Adipocyte (in vitro differentiated cells): ENCODE results near the gene CYP26B1.

Source experiments
- DNase-seq: peaks from one replicate; pipeline ENCODE4 v3.0.0-alpha.2; 2015; ENCODE audit warnings: low read depth
- H3K27me3 ChIP-seq: replicated peaks from 2 replicates; pipeline ENCODE4 v1.7.0; 2013; ENCODE audit warnings: mild to moderate bottlenecking, low read length, moderate library complexity; ENCODE audit not compliant: control insufficient read depth, insufficient read depth
- H3K36me3 ChIP-seq: 2 replicates; pipeline ENCODE4 v1.7.0; 2013; ENCODE audit warnings: low read length, mild to moderate bottlenecking, moderate library complexity; ENCODE audit not compliant: control insufficient read depth, insufficient read depth, severe bottlenecking
- H3K4me1 ChIP-seq: 2 replicates; pipeline ENCODE4 v1.7.0; 2013; ENCODE audit warnings: mild to moderate bottlenecking, low read length, moderate library complexity; ENCODE audit not compliant: control insufficient read depth, insufficient read depth
- H3K4me3 ChIP-seq: 2 replicates; pipeline ENCODE4 v1.7.0; 2013; ENCODE audit warnings: mild to moderate bottlenecking, low read length, moderate library complexity
- H3K9ac ChIP-seq: 2 replicates; pipeline ENCODE4 v1.7.0; 2013; ENCODE audit warnings: mild to moderate bottlenecking, low read length, moderate library complexity
- H3K9me3 ChIP-seq: 2 replicates; pipeline ENCODE4 v1.7.0; 2013; ENCODE audit warnings: mild to moderate bottlenecking, low read length, moderate library complexity; ENCODE audit not compliant: control insufficient read depth

The CYP26B1 gene, protein sequence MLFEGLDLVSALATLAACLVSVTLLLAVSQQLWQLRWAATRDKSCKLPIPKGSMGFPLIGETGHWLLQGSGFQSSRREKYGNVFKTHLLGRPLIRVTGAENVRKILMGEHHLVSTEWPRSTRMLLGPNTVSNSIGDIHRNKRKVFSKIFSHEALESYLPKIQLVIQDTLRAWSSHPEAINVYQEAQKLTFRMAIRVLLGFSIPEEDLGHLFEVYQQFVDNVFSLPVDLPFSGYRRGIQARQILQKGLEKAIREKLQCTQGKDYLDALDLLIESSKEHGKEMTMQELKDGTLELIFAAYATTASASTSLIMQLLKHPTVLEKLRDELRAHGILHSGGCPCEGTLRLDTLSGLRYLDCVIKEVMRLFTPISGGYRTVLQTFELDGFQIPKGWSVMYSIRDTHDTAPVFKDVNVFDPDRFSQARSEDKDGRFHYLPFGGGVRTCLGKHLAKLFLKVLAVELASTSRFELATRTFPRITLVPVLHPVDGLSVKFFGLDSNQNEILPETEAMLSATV

DNA sequence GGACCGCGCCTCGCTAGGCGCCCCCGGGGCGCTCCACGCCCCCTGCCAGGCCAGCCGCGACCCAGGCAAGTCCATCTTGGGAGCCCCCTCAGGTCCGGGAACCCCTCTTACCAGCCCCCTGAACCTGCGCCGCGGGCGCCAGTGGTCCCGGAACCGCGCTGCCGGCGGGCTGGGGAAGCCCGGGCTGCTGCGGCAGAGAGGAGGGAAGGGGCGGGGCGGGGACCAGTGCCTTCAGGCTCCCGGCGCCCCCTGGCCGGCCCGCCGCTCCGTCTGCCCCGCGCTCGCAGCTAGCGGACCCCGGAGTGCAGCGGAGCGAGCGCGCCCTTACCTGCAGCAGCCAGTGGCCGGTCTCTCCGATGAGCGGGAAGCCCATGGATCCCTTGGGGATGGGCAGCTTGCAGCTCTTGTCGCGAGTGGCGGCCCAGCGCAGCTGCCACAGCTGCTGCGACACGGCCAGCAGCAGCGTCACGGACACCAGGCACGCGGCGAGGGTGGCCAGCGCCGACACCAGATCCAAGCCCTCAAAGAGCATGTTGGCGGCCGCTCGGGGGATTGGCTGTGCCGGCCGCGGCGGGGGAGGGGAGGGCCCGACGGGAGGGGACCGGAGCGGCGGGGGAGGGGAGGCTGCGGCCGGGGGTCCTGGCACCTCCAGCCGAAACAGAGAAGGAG lies at the start of gene CYP26B1:
Gene CYP26B1, minus strand, starts transcription at position 560 of the 669 bp plus-strand sequence. Its CDS starts 28 bp downstream, at position 532.
- Histone ChIP-seq H3K4me1 (peaks cover 33% of the 10 kb centered on the region), H3K4me3 (peak within 1 kb of the TSS; percentile 83), H3K27me3 (peaks cover 9% of the 10 kb centered on the region), H3K9me3 (no peaks in the 10 kb centered on the region), H3K9ac (peak within 1 kb of the TSS; percentile 79), H3K36me3 (no peaks in the 10 kb centered on the region)
- DNase-seq: peak; percentile 46

DNA sequence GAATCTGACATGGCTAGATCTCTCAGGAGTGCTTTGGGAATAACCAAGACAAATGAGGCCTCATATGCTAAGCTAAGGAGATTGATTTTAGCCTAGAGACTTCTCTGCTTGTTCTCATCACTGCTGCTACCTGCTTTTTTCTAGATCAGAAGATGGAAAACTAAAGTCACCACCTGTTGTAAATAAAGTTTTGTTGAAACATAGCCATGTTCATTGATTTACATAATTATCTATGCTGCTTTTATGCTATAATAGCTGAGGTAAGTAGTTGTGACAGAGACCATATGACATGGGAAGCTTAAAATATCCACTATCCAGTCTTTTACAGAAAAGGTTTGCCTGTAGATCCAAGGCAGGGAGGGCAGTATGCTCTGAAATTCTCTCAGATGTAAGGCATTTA lies 46.1 kb upstream of the CYP26B1 start:
- H3K27me3 ChIP-seq: no peaks in the 10 kb centered on the region
- no peak for DNase-seq
- no peaks in the 10 kb centered on the region for H3K9me3 ChIP-seq
- H3K36me3 ChIP-seq: no peaks in the 10 kb centered on the region
- H3K9ac ChIP-seq: no peak overlapping the region
- peaks cover 16% of the 10 kb centered on the region for H3K4me1 ChIP-seq
- H3K4me3 ChIP-seq: no peak overlapping the region

DNA sequence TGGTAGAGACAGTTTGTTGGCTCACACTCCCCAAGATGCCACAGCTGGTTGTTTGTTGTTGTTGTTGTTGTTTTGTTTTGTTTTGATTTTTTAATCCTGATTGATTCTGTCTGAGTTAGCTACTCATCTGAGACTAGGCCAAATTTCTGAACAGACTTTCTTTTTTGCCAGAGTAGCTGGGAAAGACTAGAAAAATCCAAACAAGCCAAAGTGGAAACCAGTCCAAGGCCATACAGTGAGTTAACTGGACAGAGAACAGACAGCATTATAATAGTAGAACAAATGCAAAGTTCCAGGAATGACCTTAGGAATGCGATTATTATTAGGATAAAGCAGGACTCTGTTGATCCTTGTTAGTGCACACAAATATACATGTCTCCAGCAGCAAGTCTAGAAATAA lies 43.8 kb upstream of the CYP26B1 start:
- Histone ChIP-seq H3K27me3 (no peaks in the 10 kb centered on the region), H3K9me3 (peaks cover 9% of the 10 kb centered on the region), H3K36me3 (no peaks in the 10 kb centered on the region), H3K4me3 (no peak overlapping the region), H3K4me1 (peaks cover 8% of the 10 kb centered on the region), H3K9ac (no peak overlapping the region)
- DNase-seq: no peak

DNA sequence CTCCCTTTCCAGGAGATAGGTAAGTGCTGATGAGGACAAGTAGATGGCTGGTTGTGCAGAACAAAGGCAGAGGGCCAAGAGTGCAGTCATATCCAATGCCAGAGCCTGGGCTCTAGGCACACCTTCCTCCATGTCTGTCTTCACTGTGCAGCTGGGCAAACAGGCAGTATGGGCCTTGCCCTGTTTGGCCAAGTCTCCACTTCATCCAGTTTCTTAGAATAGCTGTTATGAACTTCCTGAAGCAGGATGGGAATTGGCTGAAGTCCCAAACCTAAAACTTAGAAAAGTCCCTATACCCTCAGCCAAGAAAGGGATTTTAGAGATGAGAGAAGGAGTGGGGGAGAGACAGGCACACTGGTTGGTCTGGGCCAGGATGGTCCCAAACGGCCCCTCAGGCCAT lies 37.5 kb upstream of the CYP26B1 start:
- Histone ChIP-seq H3K9me3 (peaks cover 9% of the 10 kb centered on the region), H3K4me3 (no peak overlapping the region), H3K9ac (no peak overlapping the region), H3K4me1 (peaks cover 9% of the 10 kb centered on the region), H3K27me3 (no peaks in the 10 kb centered on the region), H3K36me3 (no peaks in the 10 kb centered on the region)
- DNase-seq: no peak

DNA sequence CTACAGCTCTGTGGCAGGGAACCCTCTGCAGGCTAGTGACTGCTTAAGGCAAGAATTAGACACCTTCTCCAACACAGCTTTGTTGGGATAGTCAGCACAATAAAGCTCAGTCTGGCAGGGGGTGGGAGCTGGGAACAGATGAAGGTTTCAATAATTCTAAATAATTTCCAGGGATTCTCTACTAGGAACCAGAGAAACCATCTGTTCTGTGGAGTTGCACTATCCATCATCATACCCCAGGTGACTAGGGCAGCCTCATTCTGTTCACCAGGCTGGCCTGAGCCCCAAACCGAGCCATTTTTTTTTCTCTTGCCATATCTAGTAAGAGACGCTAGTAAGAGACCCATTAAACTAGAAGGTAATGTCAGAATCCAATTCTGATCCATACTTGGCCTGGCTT lies 35.8 kb upstream of the CYP26B1 start:
- no peak overlapping the region for H3K9ac ChIP-seq
- no peak for DNase-seq
- peaks cover 9% of the 10 kb centered on the region for H3K9me3 ChIP-seq
- H3K27me3 ChIP-seq: no peaks in the 10 kb centered on the region
- H3K4me3 ChIP-seq: no peak overlapping the region
- H3K36me3 ChIP-seq: peaks cover 5% of the 10 kb centered on the region
- H3K4me1 ChIP-seq: peaks cover 9% of the 10 kb centered on the region

DNA sequence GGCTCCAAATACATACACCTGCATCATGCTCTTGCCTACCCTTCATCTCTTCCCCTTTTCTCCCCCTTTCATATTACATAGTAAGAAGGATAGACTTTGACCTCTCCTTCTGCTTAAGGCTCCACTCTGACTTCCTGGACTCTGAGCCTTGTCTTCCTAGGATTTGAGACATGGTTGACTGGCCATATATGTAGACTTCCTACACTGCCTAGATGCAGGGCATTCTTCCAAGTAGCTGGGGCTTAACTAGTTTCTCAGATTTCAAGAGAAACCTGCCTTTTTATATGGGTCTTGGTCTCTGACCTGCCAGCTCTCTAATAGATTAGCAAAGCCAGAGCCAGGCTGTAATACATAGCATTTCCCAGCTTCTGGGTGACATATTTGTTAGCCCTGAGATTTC lies 35.4 kb upstream of the CYP26B1 start:
- no peak for DNase-seq
- Histone ChIP-seq H3K9me3 (peaks cover 9% of the 10 kb centered on the region), H3K4me3 (no peak overlapping the region), H3K27me3 (no peaks in the 10 kb centered on the region), H3K36me3 (peaks cover 9% of the 10 kb centered on the region), H3K9ac (no peak overlapping the region), H3K4me1 (peaks cover 9% of the 10 kb centered on the region)

DNA sequence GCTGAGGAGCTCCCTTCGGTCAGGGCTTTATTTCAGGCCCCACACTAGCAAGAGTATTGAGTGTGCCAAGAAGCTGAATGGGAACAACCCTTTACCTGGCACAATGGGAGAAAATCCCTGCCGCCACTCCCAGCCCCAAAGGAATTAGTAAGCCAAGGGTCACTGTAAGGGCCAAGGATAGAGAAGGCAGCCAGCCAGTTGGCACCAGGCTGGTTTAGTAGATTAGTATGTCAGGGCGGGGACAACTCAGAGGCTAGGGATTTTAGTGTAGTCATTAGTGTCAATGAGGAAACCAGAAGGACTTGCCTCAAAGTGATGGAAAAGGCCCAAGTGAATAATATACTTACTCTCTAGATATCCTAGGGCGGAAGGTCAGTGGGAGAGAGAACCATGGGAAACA lies 34.9 kb upstream of the CYP26B1 start:
- Histone ChIP-seq H3K9me3 (peaks cover 6% of the 10 kb centered on the region), H3K36me3 (peaks cover 14% of the 10 kb centered on the region), H3K27me3 (no peaks in the 10 kb centered on the region), H3K9ac (no peak overlapping the region), H3K4me1 (peaks cover 9% of the 10 kb centered on the region), H3K4me3 (no peak overlapping the region)
- DNase-seq: no peak

DNA sequence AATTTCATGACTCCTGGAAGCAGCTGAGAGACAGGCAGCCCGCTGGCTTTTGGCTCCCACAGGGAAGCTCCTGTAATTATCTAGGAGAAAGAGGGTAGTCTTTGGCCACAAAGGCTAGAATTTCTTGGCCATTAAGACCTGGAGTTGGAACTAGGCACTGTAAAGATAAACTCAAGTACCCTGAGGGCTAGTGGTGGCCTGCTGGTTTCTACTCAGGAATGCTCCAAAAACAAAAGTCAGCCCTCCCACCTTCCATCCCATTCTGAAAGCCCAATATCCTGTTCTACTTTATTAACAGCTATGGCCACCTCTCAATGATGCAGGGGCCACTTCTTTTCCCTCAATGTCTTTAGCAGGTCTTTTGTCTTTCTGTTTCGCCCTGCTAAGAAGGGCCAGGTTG lies 34.0 kb upstream of the CYP26B1 start:
- Histone ChIP-seq H3K27me3 (no peaks in the 10 kb centered on the region), H3K36me3 (peaks cover 23% of the 10 kb centered on the region), H3K4me1 (peaks cover 9% of the 10 kb centered on the region), H3K9ac (no peak overlapping the region), H3K4me3 (no peak overlapping the region), H3K9me3 (no peaks in the 10 kb centered on the region)
- no peak for DNase-seq

DNA sequence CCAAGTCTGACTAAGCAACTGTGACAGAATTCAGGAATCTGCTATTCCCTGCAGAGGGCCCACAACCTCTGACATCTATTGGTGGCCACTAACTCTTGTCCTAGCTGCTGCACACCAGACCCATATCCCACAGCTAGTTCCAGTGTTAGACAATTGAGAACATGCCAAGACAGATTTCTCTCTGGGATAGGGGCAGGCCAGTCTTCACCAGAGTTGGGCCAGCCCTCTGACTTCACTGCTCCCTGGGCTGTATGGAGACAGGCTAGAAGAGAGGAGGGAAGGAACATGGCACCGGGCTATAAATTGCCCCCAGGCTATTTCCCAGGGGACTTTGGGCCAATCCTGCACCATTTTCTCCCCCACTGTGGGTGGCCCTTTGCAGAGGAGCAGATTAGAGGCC lies 32.7 kb upstream of the CYP26B1 start:
- Histone ChIP-seq H3K9me3 (no peaks in the 10 kb centered on the region), H3K9ac (no peak overlapping the region), H3K4me3 (no peak overlapping the region), H3K27me3 (no peaks in the 10 kb centered on the region), H3K4me1 (peaks cover 9% of the 10 kb centered on the region), H3K36me3 (peaks cover 28% of the 10 kb centered on the region)
- no peak for DNase-seq

DNA sequence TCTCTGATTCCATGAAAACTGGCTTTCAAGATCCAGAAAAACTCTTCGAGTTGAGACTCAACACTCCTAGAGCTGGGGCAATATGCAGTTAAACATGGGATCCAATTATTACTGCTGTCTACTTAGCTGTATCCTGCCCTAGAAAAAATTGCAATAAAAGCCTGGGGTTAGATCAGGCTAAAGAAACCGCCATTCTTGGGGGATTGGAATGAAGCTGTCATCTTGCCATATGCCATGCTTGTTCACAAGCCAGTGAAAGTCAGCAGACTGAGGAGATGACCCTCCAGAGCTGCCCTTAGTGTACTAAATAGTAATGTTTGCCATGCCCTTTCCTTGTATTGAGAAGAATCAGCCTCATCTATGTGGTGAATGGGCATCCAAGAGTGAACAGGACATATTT lies 30.9 kb upstream of the CYP26B1 start:
- peaks cover 30% of the 10 kb centered on the region for H3K36me3 ChIP-seq
- H3K9me3 ChIP-seq: no peaks in the 10 kb centered on the region
- no peak for DNase-seq
- H3K9ac ChIP-seq: no peak overlapping the region
- H3K27me3 ChIP-seq: no peaks in the 10 kb centered on the region
- H3K4me1 ChIP-seq: peaks cover 9% of the 10 kb centered on the region
- no peak overlapping the region for H3K4me3 ChIP-seq

DNA sequence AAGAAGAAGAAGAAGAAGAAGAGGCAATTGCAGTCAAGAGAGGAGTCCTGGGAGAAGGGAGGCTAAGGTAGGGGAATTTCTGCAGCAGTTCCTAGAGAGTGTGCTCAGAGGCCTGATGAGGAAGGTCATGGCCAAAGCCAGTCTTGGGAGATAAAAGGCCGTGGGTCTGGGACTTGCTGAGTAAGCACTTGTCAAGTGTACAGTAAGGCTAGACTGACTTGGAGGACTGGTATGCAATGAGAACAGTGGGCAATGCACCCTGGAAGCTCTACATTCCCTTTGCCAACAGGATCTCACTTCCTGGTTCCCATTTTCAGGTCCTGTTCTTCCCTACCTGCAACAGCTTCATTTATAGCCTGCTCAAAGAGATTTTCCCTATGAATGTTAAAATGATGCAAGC lies 28.6 kb upstream of the CYP26B1 start:
- Histone ChIP-seq H3K36me3 (peaks cover 30% of the 10 kb centered on the region), H3K4me3 (no peak overlapping the region), H3K9ac (no peak overlapping the region), H3K27me3 (no peaks in the 10 kb centered on the region), H3K9me3 (no peaks in the 10 kb centered on the region), H3K4me1 (no peaks in the 10 kb centered on the region)
- DNase-seq: no peak
